SK-N-SH treated with all-trans-retinoic acid at 6 μM for 48 hours (cell line): ENCODE measurements around the gene CABP4.

Experiments used
- ATAC-seq: fragments of 200-7000 bp; cut with Tn5 transposase; 3 replicates; pipeline ENCODE4 v1.9.1; 2020; ENCODE audit warnings: mild to moderate bottlenecking, moderate library complexity
- ARNTL ChIP-seq: fragments of 450-650 bp; formaldehyde crosslinking; IDR thresholded peaks from 2 replicates; pipeline ENCODE4 v1.5.0; 2020; ENCODE audit warnings: low read depth, mild to moderate bottlenecking, moderate library complexity, borderline replicate concordance
- BACH2 ChIP-seq: fragments of 250-450 bp; sonication (Bioruptor Pico); IDR thresholded peaks from 2 replicates; pipeline ENCODE4 v1.9.0; 2021; ENCODE audit warnings: mild to moderate bottlenecking, borderline replicate concordance
- CREB5 ChIP-seq: fragments of 250-450 bp; sonication (Bioruptor Pico); IDR thresholded peaks from 2 replicates; pipeline ENCODE4 v1.5.1; 2020; ENCODE audit warnings: low read depth, mild to moderate bottlenecking, moderate library complexity
- CSDC2 ChIP-seq: fragments of 250-450 bp; sonication (Bioruptor Pico); IDR thresholded peaks from 2 replicates; pipeline ENCODE4 v1.5.0; 2020; ENCODE audit warnings: mild to moderate bottlenecking, moderate library complexity
- CSRNP3 ChIP-seq: fragments of 250-450 bp; sonication (Bioruptor Pico); IDR thresholded peaks from 2 replicates; pipeline ENCODE4 v1.5.1; 2021; ENCODE audit warnings: mild to moderate bottlenecking, moderate library complexity
- ESRRG ChIP-seq: fragments of 250-450 bp; sonication (Bioruptor Pico); IDR thresholded peaks from 2 replicates; pipeline ENCODE4 v1.6.1; 2021; ENCODE audit warnings: mild to moderate bottlenecking
- GLIS3 ChIP-seq: fragments of 250-450 bp; sonication (Bioruptor Pico); IDR thresholded peaks from 2 replicates; pipeline ENCODE4 v1.5.0; 2020; ENCODE audit warnings: mild to moderate bottlenecking, moderate library complexity
- ISL1 ChIP-seq: fragments of 250-450 bp; sonication (Bioruptor Pico); IDR thresholded peaks from 2 replicates; pipeline ENCODE4 v2.1.2; 2022; ENCODE audit warnings: mild to moderate bottlenecking, moderate library complexity
- OSR1 ChIP-seq: fragments of 250-450 bp; sonication (Bioruptor Pico); IDR thresholded peaks from 2 replicates; pipeline ENCODE4 v1.8.0; 2022; ENCODE audit warnings: moderate library complexity, mild to moderate bottlenecking, inconsistent platforms
- PATZ1 ChIP-seq: fragments of 250-450 bp; sonication (Bioruptor Pico); IDR thresholded peaks from 2 replicates; pipeline ENCODE4 v1.8.0; 2020; ENCODE audit warnings: mild to moderate bottlenecking, moderate library complexity, borderline replicate concordance
- POU6F1 ChIP-seq: fragments of 250-450 bp; sonication (Bioruptor Pico); IDR thresholded peaks from 2 replicates; pipeline ENCODE4 v1.8.0; 2021; ENCODE audit warnings: low read depth, mild to moderate bottlenecking, moderate library complexity, borderline replicate concordance
- PPARA ChIP-seq: fragments of 250-450 bp; sonication (Bioruptor Pico); IDR thresholded peaks from 2 replicates; pipeline ENCODE4 v1.5.0; 2020; ENCODE audit warnings: mild to moderate bottlenecking, borderline replicate concordance
- RARB ChIP-seq: fragments of 250-450 bp; sonication (Bioruptor Pico); IDR thresholded peaks from 2 replicates; pipeline ENCODE4 v1.8.0; 2021; ENCODE audit warnings: mild to moderate bottlenecking, moderate library complexity
- SNAI2 ChIP-seq: fragments of 250-450 bp; sonication (Bioruptor Pico); IDR thresholded peaks from 2 replicates; pipeline ENCODE4 v1.5.0; 2020; ENCODE audit warnings: mild to moderate bottlenecking, moderate library complexity
- TCF4 ChIP-seq: fragments of 250-450 bp; sonication (Bioruptor Pico); IDR thresholded peaks from 2 replicates; pipeline ENCODE4 v1.8.0; 2021; ENCODE audit warnings: mild to moderate bottlenecking, moderate library complexity, borderline replicate concordance
- TOX ChIP-seq: fragments of 250-450 bp; sonication (Bioruptor Pico); IDR thresholded peaks from 2 replicates; pipeline ENCODE4 v1.8.0; 2021; ENCODE audit warnings: mild to moderate bottlenecking, moderate library complexity, borderline replicate concordance
- TSHZ2 ChIP-seq: fragments of 250-450 bp; sonication (Bioruptor Pico); IDR thresholded peaks from 2 replicates; pipeline ENCODE4 v1.5.0; 2020; ENCODE audit warnings: mild to moderate bottlenecking, moderate library complexity
- ZC3H10 ChIP-seq: fragments of 250-450 bp; sonication (Bioruptor Pico); IDR thresholded peaks from 2 replicates; pipeline ENCODE4 v1.5.1; 2021; ENCODE audit warnings: mild to moderate bottlenecking, moderate library complexity
- ZFP3 ChIP-seq: fragments of 250-450 bp; sonication (Bioruptor Pico); IDR thresholded peaks from 2 replicates; pipeline ENCODE4 v1.5.0; 2020; ENCODE audit warnings: mild to moderate bottlenecking, moderate library complexity
- ZFP30 ChIP-seq: fragments of 450-650 bp; formaldehyde crosslinking; IDR thresholded peaks from 2 replicates; pipeline ENCODE4 v1.5.0; 2022; ENCODE audit warnings: mild to moderate bottlenecking, moderate library complexity
- ZNF565 ChIP-seq: fragments of 450-650 bp; formaldehyde crosslinking; conservative IDR thresholded peaks from 2 replicates; pipeline ENCODE4 v1.5.0; 2020; ENCODE audit warnings: low read depth, mild to moderate bottlenecking, moderate library complexity
- ZNF70 ChIP-seq: fragments of 450-650 bp; formaldehyde crosslinking; IDR thresholded peaks from 2 replicates; pipeline ENCODE4 v1.5.0; 2020; ENCODE audit warnings: mild to moderate bottlenecking, moderate library complexity
- ZNF8 ChIP-seq: fragments of 450-650 bp; formaldehyde crosslinking; IDR thresholded peaks from 2 replicates; pipeline ENCODE4 v1.5.0; 2020; ENCODE audit warnings: mild to moderate bottlenecking, moderate library complexity

CABP4 gene

GRCh38 chr11:67456068-67456705, 1.0 kb downstream of the CABP4 start:
- TF ChIP-seq POU6F1 (CRISPR knock-in tag) (no peak), ARNTL (CRISPR knock-in tag) (no peak), GLIS3 (no peak), TOX (CRISPR knock-in tag) (no peak), ESRRG (CRISPR knock-in tag) (no peak), ZFP30 (CRISPR knock-in tag) (no peak), CSDC2 (no peak), ISL1 (CRISPR knock-in tag) (no peak), ZNF70 (CRISPR knock-in tag) (no peak), CREB5 (no peak), ZC3H10 (CRISPR knock-in tag) (no peak), TSHZ2 (no peak), OSR1 (CRISPR knock-in tag) (no peak), PPARA (CRISPR knock-in tag) (no peak), RARB (CRISPR knock-in tag) (no peak), SNAI2 (CRISPR knock-in tag) (no peak), ZFP3 (CRISPR knock-in tag) (no peak), PATZ1 (no peak), ZNF8 (CRISPR knock-in tag) (no peak), CSRNP3 (CRISPR knock-in tag) (no peak)
- no peak for ATAC-seq

- no peak for ATAC-seq
- no peak for TF ChIP-seq SNAI2 (CRISPR knock-in tag)
- TF ChIP-seq ZNF8 (CRISPR knock-in tag): no peak
- no peak for TF ChIP-seq ZNF565 (CRISPR knock-in tag)
- no peak for TF ChIP-seq ZFP30 (CRISPR knock-in tag)
- TF ChIP-seq BACH2 (CRISPR knock-in tag): no peak
- TF ChIP-seq ESRRG (CRISPR knock-in tag): no peak
- TF ChIP-seq CSDC2: no peak
- TF ChIP-seq TOX (CRISPR knock-in tag): no peak
- no peak for TF ChIP-seq ZNF70 (CRISPR knock-in tag)
- TF ChIP-seq ARNTL (CRISPR knock-in tag): no peak
- no peak for TF ChIP-seq CSRNP3 (CRISPR knock-in tag)
- no peak for TF ChIP-seq RARB (CRISPR knock-in tag)
- TF ChIP-seq POU6F1 (CRISPR knock-in tag): no peak
- no peak for TF ChIP-seq GLIS3
- TF ChIP-seq TCF4 (CRISPR knock-in tag): no peak
- TF ChIP-seq, all 23 proteins: peak for 0
Measured at GRCh38 chr11:67457453-67457852, 2.3 kb downstream of the CABP4 start.
